Endothelial cell of umbilical vein (primary cell): ENCODE measurements around the gene B3GALT5. TPM values are rescaled to one million over a fixed set of nuclear protein-coding genes. Genes with fewer than 3 reads are reported as not detected.

Experiments
- BruUV-seq: library from RNA; stranded (reverse); fragments of 400-500 nt; replicated peaks from 2 replicates; lab custom pipeline; 2021; lab: Mats Ljungman, UMichigan
- CTCF ChIA-PET: fragments of 300-600, 350-600 bp; sonication (Branson Sonifier 250); formaldehyde crosslinking; loops from one replicate; lab custom pipeline; 2021; ENCODE audit warnings: antibody characterized with exemption, inconsistent platforms; lab: Charles Lee
- POLR2A ChIA-PET: fragments of 300-600, 350-600 bp; sonication (Branson Sonifier 250); formaldehyde crosslinking; loops from one replicate; lab custom pipeline; 2021; ENCODE audit warnings: antibody characterized with exemption, inconsistent platforms; lab: Charles Lee
- DNase-seq: peaks from one replicate; pipeline ENCODE4 v3.0.0-alpha.2; 2011; ENCODE audit warnings: low read depth, low spot score
- FAIRE-seq: peaks from 2 replicates; lab custom pipeline; 2011; peaks lifted over from hg19 to GRCh38; lab: Jason Lieb, UNC
- H2AFZ ChIP-seq: 2 replicates; pipeline ENCODE4 v1.6.0; 2012; ENCODE audit warnings: low read depth, low read length, control low read depth, inconsistent platforms
- H3K27ac ChIP-seq: 2 replicates; pipeline ENCODE4 v1.5.1; 2011; ENCODE audit warnings: low read depth, mild to moderate bottlenecking, control low read depth, low read length, moderate library complexity; ENCODE audit not compliant: insufficient read depth
- H3K27me3 ChIP-seq, 2 experiments: 2 replicates each; pipeline versions ENCODE4 v1.6.0 to v1.6.1; 2011; ENCODE audit warnings: low read length in 2 of 2, mixed read lengths in 1 of 2; ENCODE audit not compliant: control insufficient read depth in 2 of 2, insufficient read depth in 2 of 2
- H3K36me3 ChIP-seq, 2 experiments: 2 replicates in 1 of 2; 3 replicates in 1 of 2; pipeline ENCODE4 v1.5.1; 2011; ENCODE audit warnings: low read length in 2 of 2, mild to moderate bottlenecking in 1 of 2, moderate library complexity in 1 of 2; ENCODE audit not compliant: control insufficient read depth in 2 of 2, insufficient read depth in 2 of 2; ENCODE audit errors: extremely low read depth in 1 of 2
- H3K4me1 ChIP-seq: 3 replicates; pipeline ENCODE4 v1.5.1; 2011; ENCODE audit warnings: mild to moderate bottlenecking, low read length; ENCODE audit not compliant: control insufficient read depth, insufficient read depth; ENCODE audit errors: extremely low read depth
- H3K4me2 ChIP-seq: 2 replicates; pipeline ENCODE4 v1.6.1; 2011; ENCODE audit warnings: low read length, control low read depth, mixed read lengths; ENCODE audit not compliant: insufficient read depth
- H3K4me3 ChIP-seq, 3 experiments: fragments of 200-600 bp in 1 of 3; sonication (generic), shearing (Covaris generic) in 1 of 3; replicated peaks in 1 of 3; 2 replicates each; pipeline ENCODE4 v1.5.1; 2011 to 2016; ENCODE audit warnings: control low read depth in 3 of 3, low read length in 3 of 3, mild to moderate bottlenecking in 2 of 3, inconsistent platforms in 1 of 3, low read depth in 1 of 3, moderate library complexity in 1 of 3; ENCODE audit not compliant: insufficient read depth in 1 of 3
- H3K79me2 ChIP-seq: 2 replicates; pipeline ENCODE4 v1.6.0; 2012; ENCODE audit warnings: low read length, inconsistent platforms; ENCODE audit not compliant: control insufficient read depth, insufficient read depth
- H3K9ac ChIP-seq: replicated peaks from 2 replicates; pipeline ENCODE3; 2011; ENCODE audit warnings: low read length, control low read depth; ENCODE audit not compliant: insufficient read depth; ENCODE audit errors: extremely low read depth
- H3K9me1 ChIP-seq: replicated peaks from 3 replicates; pipeline ENCODE4 v1.6.0; 2011; ENCODE audit warnings: mild to moderate bottlenecking, low read length; ENCODE audit not compliant: control insufficient read depth, insufficient read depth; ENCODE audit errors: extremely low read depth
- H3K9me3 ChIP-seq: replicated peaks from 2 replicates; pipeline ENCODE4 v1.5.1; 2012; ENCODE audit warnings: low read length, inconsistent platforms; ENCODE audit not compliant: control insufficient read depth, insufficient read depth
- H4K20me1 ChIP-seq: replicated peaks from 2 replicates; pipeline ENCODE3; 2011; ENCODE audit warnings: mild to moderate bottlenecking, low read length; ENCODE audit not compliant: control insufficient read depth, insufficient read depth; ENCODE audit errors: extremely low read depth
- EZH2 ChIP-seq: IDR thresholded peaks from 2 replicates; pipeline ENCODE4 v1.6.1; 2012; ENCODE audit warnings: borderline replicate concordance, low read depth, mild to moderate bottlenecking, moderate library complexity, low read length, inconsistent platforms; ENCODE audit not compliant: severe bottlenecking
- FOS ChIP-seq: IDR thresholded peaks from 2 replicates; pipeline ENCODE4 v1.6.1; 2011; ENCODE audit warnings: mild to moderate bottlenecking, low read length, moderate library complexity, borderline replicate concordance; ENCODE audit not compliant: insufficient read depth
- GATA2 ChIP-seq: IDR thresholded peaks from 2 replicates; pipeline ENCODE4 v1.7.0; 2011; ENCODE audit warnings: low read depth, mild to moderate bottlenecking, moderate library complexity, mixed read lengths, low read length; ENCODE audit not compliant: insufficient read length, insufficient read depth
- JUN ChIP-seq: IDR thresholded peaks from 2 replicates; pipeline ENCODE4 v1.6.1; 2011; ENCODE audit warnings: borderline replicate concordance, low read depth; ENCODE audit not compliant: insufficient read length, insufficient read depth
- MYC ChIP-seq: IDR thresholded peaks from one replicate; pipeline ENCODE4 v1.6.1; 2011; ENCODE audit warnings: mild to moderate bottlenecking, low read depth, low read length
- POLR2A ChIP-seq: IDR thresholded peaks from 2 replicates; pipeline ENCODE4 v1.6.1; 2012; ENCODE audit warnings: low read depth, mild to moderate bottlenecking, control low read depth, low read length
- POLR2AphosphoS5 ChIP-seq: IDR thresholded peaks from 2 replicates; pipeline ENCODE4 v1.6.1; 2012; ENCODE audit warnings: low read depth, mild to moderate bottlenecking, control low read depth, low read length, moderate library complexity; ENCODE audit not compliant: insufficient read depth
- dilution Hi-C: fragments of 300-500 bp; cut with MboI; formaldehyde crosslinking; loops from one replicate; pipeline ENCODE4 v1.15.0; 2019; ENCODE audit warnings: low sequenced_read_pairs; ENCODE audit not compliant: extremely low pct_ligation_motif_present
- intact Hi-C: fragments of 100-400 bp; cut with micrococcal nuclease; formaldehyde crosslinking; loops from one replicate; pipeline ENCODE4 v1.10.0; 2022
- polyA plus RNA-seq, 4 experiments: library from polyadenylated mRNA; depleted of rRNA in 3 of 4; stranded (reverse) in 3 of 4; unstranded in 1 of 4; fragments of >200 nt; gene quantifications; 2 replicates each; pipeline versions ENCODE4 v1.2.1 to v1.2.3, GENCODE V29; 2011 to 2012; ENCODE audit warnings: missing spikeins in 1 of 4
- total RNA-seq: library from RNA; stranded (reverse); gene quantifications from 2 replicates; pipeline ENCODE4 v1.2.3, GENCODE V29; 2021
- TF ChIP-seq, protein P1 (sequence below): IDR thresholded peaks from 2 replicates; pipeline ENCODE4 v1.6.1; 2011; ENCODE audit not compliant: insufficient read depth, insufficient read length
- TF ChIP-seq, protein P2 (sequence below), 2 donors: IDR thresholded peaks; 1 replicate in 1 of 2; 2 replicates in 1 of 2; pipeline ENCODE4 v1.5.1; 2011; ENCODE audit warnings: low read length in 2 of 2, mild to moderate bottlenecking in 2 of 2, moderate library complexity in 2 of 2, control low read depth in 1 of 2, inconsistent platforms in 1 of 2, low read depth in 1 of 2; ENCODE audit not compliant: insufficient read depth in 1 of 2; ENCODE audit errors: extremely low read depth in 1 of 2

B3GALT5 gene
- total and polyA plus RNA-seq, 2 donors (not counting 3 experiments of a cell fraction or from before 2014, with no cell fraction given) = 0.04 TPM; not detected in 1

DNA sequence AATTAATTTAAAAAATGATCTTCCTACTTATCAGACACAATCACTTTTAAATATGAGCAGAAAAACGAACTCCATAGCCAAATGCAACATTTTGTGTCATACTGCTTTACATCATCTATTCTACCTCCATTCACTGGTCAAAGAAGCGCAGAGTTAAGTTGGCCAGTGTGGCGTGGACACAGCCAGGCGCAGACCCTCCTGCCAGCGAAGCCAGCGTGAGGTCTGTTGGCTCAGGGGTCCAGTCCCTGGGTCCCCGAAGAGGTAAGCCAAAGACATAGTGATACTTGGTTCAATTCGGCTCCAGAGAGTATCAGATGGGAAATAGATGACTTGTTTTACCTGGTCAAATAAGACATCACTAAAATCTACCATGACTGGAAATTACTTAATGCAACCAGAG is 59.2 kb downstream of the B3GALT5 start:
- ChIA-PET CTCF (no interaction called here), POLR2A (no interaction called here)
- Histone ChIP-seq H3K4me2 (no peak overlapping the region), H3K9me1 (no peaks in the 10 kb centered on the region), H3K36me3 (no peaks in the 10 kb centered on the region), H3K9ac (no peak overlapping the region), H3K27ac (no peak overlapping the region), H3K27me3 (no peaks in the 10 kb centered on the region), H4K20me1 (no peaks in the 10 kb centered on the region), H3K4me1 (no peaks in the 10 kb centered on the region), H2AFZ (no peak overlapping the region), H3K9me3 (no peaks in the 10 kb centered on the region), H3K4me3 (no peak overlapping the region), H3K79me2 (no peaks in the 10 kb centered on the region)
- intact Hi-C loops = no loop called here
- FAIRE-seq (no peak), DNase-seq (no peak)
- no TSS peak for BruUV-seq
- TF ChIP-seq, protein P1, sequence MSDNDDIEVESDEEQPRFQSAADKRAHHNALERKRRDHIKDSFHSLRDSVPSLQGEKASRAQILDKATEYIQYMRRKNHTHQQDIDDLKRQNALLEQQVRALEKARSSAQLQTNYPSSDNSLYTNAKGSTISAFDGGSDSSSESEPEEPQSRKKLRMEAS = no peak
- no peak for TF ChIP-seq JUN
- no peak for TF ChIP-seq FOS
- no peak for TF ChIP-seq GATA2
- no peak for TF ChIP-seq MYC
- no peak for TF ChIP-seq POLR2AphosphoS5
- TF ChIP-seq POLR2A = no peak
- TF ChIP-seq, protein P2, sequence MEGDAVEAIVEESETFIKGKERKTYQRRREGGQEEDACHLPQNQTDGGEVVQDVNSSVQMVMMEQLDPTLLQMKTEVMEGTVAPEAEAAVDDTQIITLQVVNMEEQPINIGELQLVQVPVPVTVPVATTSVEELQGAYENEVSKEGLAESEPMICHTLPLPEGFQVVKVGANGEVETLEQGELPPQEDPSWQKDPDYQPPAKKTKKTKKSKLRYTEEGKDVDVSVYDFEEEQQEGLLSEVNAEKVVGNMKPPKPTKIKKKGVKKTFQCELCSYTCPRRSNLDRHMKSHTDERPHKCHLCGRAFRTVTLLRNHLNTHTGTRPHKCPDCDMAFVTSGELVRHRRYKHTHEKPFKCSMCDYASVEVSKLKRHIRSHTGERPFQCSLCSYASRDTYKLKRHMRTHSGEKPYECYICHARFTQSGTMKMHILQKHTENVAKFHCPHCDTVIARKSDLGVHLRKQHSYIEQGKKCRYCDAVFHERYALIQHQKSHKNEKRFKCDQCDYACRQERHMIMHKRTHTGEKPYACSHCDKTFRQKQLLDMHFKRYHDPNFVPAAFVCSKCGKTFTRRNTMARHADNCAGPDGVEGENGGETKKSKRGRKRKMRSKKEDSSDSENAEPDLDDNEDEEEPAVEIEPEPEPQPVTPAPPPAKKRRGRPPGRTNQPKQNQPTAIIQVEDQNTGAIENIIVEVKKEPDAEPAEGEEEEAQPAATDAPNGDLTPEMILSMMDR (IDR thresholded peaks at IDR 0.05; ENCODE audit: extremely low read depth in 1 of 2, insufficient read depth in 1 of 2, low read depth in 1 of 2, low read length in 2 of 2) = no peak
- no peak for TF ChIP-seq EZH2
- dilution Hi-C loops = no loop called here
